Tibial nerve (tissue), 4 donors: ENCODE results near the gene CALHM3.

ENCODE experiments used
- EP300 ChIP-seq, 2 donors: sonication (generic); formaldehyde crosslinking; IDR thresholded peaks; one replicate each; pipeline ENCODE4 v1.6.1; 2017; ENCODE audit warnings: antibody characterized with exemption in 2 of 2, mild to moderate bottlenecking in 1 of 2
- POLR2A ChIP-seq, 2 donors: fragments of 450-650 bp; IDR thresholded peaks; one replicate each; pipeline ENCODE4 v1.6.1; 2017; ENCODE audit warnings: antibody characterized with exemption in 2 of 2, mild to moderate bottlenecking in 2 of 2, moderate library complexity in 2 of 2
- TF ChIP-seq, protein P1 (sequence below), 5 experiments: fragments of 200-600 bp in 3 of 5; fragments of 450-650 bp in 2 of 5; sonication (generic) in 3 of 5; IDR thresholded peaks; one replicate each; pipeline ENCODE4 v1.5.1; 2016 to 2019; ENCODE audit warnings: antibody characterized with exemption in 5 of 5, mild to moderate bottlenecking in 3 of 5, moderate library complexity in 2 of 5

- TF ChIP-seq, protein P1, sequence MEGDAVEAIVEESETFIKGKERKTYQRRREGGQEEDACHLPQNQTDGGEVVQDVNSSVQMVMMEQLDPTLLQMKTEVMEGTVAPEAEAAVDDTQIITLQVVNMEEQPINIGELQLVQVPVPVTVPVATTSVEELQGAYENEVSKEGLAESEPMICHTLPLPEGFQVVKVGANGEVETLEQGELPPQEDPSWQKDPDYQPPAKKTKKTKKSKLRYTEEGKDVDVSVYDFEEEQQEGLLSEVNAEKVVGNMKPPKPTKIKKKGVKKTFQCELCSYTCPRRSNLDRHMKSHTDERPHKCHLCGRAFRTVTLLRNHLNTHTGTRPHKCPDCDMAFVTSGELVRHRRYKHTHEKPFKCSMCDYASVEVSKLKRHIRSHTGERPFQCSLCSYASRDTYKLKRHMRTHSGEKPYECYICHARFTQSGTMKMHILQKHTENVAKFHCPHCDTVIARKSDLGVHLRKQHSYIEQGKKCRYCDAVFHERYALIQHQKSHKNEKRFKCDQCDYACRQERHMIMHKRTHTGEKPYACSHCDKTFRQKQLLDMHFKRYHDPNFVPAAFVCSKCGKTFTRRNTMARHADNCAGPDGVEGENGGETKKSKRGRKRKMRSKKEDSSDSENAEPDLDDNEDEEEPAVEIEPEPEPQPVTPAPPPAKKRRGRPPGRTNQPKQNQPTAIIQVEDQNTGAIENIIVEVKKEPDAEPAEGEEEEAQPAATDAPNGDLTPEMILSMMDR (IDR thresholded peaks at IDR 0.05) = no peak
- TF ChIP-seq POLR2A (IDR thresholded peaks at IDR 0.05) (no peak), EP300 (IDR thresholded peaks at IDR 0.05) (no peak)
These were observed 22.9 kb downstream of the CALHM3 start for GRCh38 chr10:103456074-103456660.
